ENCODE data around the gene EPS8L3. TPM values are rescaled to one million over a fixed set of nuclear protein-coding genes. Genes with fewer than 3 reads are reported as not detected.

EPS8L3 gene
- polyA plus RNA-seq, 1 donor (not counting 4 experiments of a cell fraction or from before 2014, with no cell fraction given) = not detected

- TF ChIP-seq CTCF (optimal IDR thresholded peaks at IDR 0.05 in 1 of 3, IDR thresholded peaks at IDR 0.05 in 1 of 3, conservative IDR thresholded peaks at IDR 0.05 in 1 of 3; ENCODE audit: extremely low read depth in 1 of 3, insufficient read depth in 2 of 3, low read length in 3 of 3) (no peak), EZH2 (IDR thresholded peaks at IDR 0.05; ENCODE audit: low read length) (no peak)
- Histone ChIP-seq H2AFZ (ENCODE audit: control insufficient read depth, low read length) (no peak overlapping the region), H3K9me3 (ENCODE audit: control insufficient read depth, low read depth, low read length) (no peaks in the 10 kb centered on the region), H3K79me2 (ENCODE audit: control insufficient read depth, insufficient read depth, low read length) (no peaks in the 10 kb centered on the region), H3K9ac (ENCODE audit: control insufficient read depth, extremely low read depth, insufficient read depth, low read length) (no peak overlapping the region), H3K9me1 (ENCODE audit: control insufficient read depth, extremely low read depth, insufficient read depth, low read length) (no peaks in the 10 kb centered on the region), H4K20me1 (ENCODE audit: control insufficient read depth, extremely low read depth, insufficient read depth, low read length) (no peaks in the 10 kb centered on the region), H3K27me3 (ENCODE audit: control insufficient read depth, extremely low read depth, insufficient read depth, low read length) (no peaks in the 10 kb centered on the region), H3K4me1 (ENCODE audit: control insufficient read depth, extremely low read depth, insufficient read depth, low read length) (no peaks in the 10 kb centered on the region), H3K4me3 (ENCODE audit: control insufficient read depth in 2 of 3, extremely low read depth in 1 of 3, insufficient read depth in 2 of 3, low read depth in 1 of 3, low read length in 3 of 3) (no peak overlapping the region), H3K27ac (ENCODE audit: control insufficient read depth, insufficient read depth, low read length) (no peak overlapping the region), H3K4me2 (ENCODE audit: control insufficient read depth, extremely low read depth, insufficient read depth, low read depth, low read length) (no peak overlapping the region), H3K36me3 (ENCODE audit: control insufficient read depth in 2 of 2, extremely low read depth in 1 of 2, insufficient read depth in 2 of 2, low read length in 2 of 2) (peaks cover 3 to 4% of the 10 kb centered on the region in 2 experiments)
- FAIRE-seq (no peak), DNase-seq (ENCODE audit: low read depth, low spot score) (no peak)
- dilution Hi-C loops (cut with MboI; ENCODE audit: extremely low pct_ligation_motif_present, low sequenced_read_pairs) = no loop called here
These were observed 30.4 kb downstream of the EPS8L3 start for GRCh38 chr1:109733236-109733870.

- Histone ChIP-seq H4K20me1 (ENCODE audit: control insufficient read depth, extremely low read depth, insufficient read depth, low read length) (no peaks in the 10 kb centered on the region), H3K27me3 (ENCODE audit: control insufficient read depth, extremely low read depth, insufficient read depth, low read length) (no peaks in the 10 kb centered on the region), H2AFZ (ENCODE audit: control insufficient read depth, low read length) (no peak overlapping the region), H3K4me2 (ENCODE audit: control insufficient read depth, extremely low read depth, insufficient read depth, low read depth, low read length) (no peak overlapping the region), H3K4me1 (ENCODE audit: control insufficient read depth, extremely low read depth, insufficient read depth, low read length) (no peaks in the 10 kb centered on the region), H3K27ac (ENCODE audit: control insufficient read depth, insufficient read depth, low read length) (no peak overlapping the region), H3K36me3 (ENCODE audit: control insufficient read depth in 2 of 2, extremely low read depth in 1 of 2, insufficient read depth in 2 of 2, low read length in 2 of 2) (peaks cover 0 to 3% of the 10 kb centered on the region in 2 experiments), H3K9me1 (ENCODE audit: control insufficient read depth, extremely low read depth, insufficient read depth, low read length) (no peaks in the 10 kb centered on the region), H3K79me2 (ENCODE audit: control insufficient read depth, insufficient read depth, low read length) (no peaks in the 10 kb centered on the region), H3K9ac (ENCODE audit: control insufficient read depth, extremely low read depth, insufficient read depth, low read length) (no peak overlapping the region), H3K9me3 (ENCODE audit: control insufficient read depth, low read depth, low read length) (no peaks in the 10 kb centered on the region), H3K4me3 (ENCODE audit: control insufficient read depth in 2 of 3, extremely low read depth in 1 of 3, insufficient read depth in 2 of 3, low read depth in 1 of 3, low read length in 3 of 3) (no peak overlapping the region)
- FAIRE-seq = no peak
- dilution Hi-C loops (cut with MboI; ENCODE audit: extremely low pct_ligation_motif_present, low sequenced_read_pairs) = no loop called here
- no peak for DNase-seq (ENCODE audit: low read depth, low spot score)
- no peak for TF ChIP-seq CTCF (optimal IDR thresholded peaks at IDR 0.05 in 1 of 3, IDR thresholded peaks at IDR 0.05 in 1 of 3, conservative IDR thresholded peaks at IDR 0.05 in 1 of 3; ENCODE audit: extremely low read depth in 1 of 3, insufficient read depth in 2 of 3, low read length in 3 of 3)
- no peak for TF ChIP-seq EZH2 (IDR thresholded peaks at IDR 0.05; ENCODE audit: low read length)
These were observed 31.3 kb downstream of the EPS8L3 start for GRCh38 chr1:109732390-109732881.

Measured in keratinocyte (primary cell).